Measurements from ENCODE around the gene MTRR. TPM values are rescaled to one million over a fixed set of nuclear protein-coding genes. Genes with fewer than 3 reads are reported as not detected.

Gene MTRR
- polyA plus RNA-seq, 1 of the 3 experiments (the other 2 are of a cell fraction) = 18.4 TPM

DNA sequence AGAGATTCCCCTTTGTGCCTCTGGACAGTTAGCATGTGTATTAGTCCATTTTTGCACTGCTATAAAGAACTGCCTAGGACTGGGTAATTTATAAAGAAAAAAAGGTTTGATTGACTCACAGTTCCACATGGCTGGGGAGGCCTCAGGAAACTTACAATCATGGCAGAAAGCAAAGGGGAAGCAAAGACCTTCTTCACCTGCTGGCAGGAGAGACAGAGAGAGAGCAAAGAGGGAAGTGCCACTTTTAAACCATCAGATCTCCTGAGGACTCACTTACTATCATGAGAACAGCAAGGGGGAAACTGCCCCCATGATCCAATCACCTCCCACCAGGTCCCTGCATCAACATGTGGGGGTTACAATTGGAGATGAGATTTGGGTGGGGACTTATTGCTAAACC is 24.0 kb upstream of the MTRR start:
- Histone ChIP-seq H3K9ac (no peak overlapping the region), H4K20me1 (ENCODE audit: insufficient read depth) (no peaks in the 10 kb centered on the region), H3K79me2 (ENCODE audit: insufficient read depth) (no peaks in the 10 kb centered on the region), H3K4me2 (no peak overlapping the region), H3F3A (replicated peaks; ENCODE audit: insufficient read depth) (no peaks in the 10 kb centered on the region), H3K4me1 (ENCODE audit: control insufficient read depth in 1 of 2, insufficient read depth in 2 of 2, low read depth in 1 of 2, low read length in 1 of 2) (peaks cover 0 to 5% of the 10 kb centered on the region in 2 experiments; a peak in 1 of 4 replicates), H2AFZ (ENCODE audit: low read depth) (no peak overlapping the region), H3K27ac (ENCODE audit: low read depth in 2 of 2, low read length in 1 of 2) (no peak overlapping the region), H3K27me3 (ENCODE audit: insufficient read depth) (peaks cover 34% of the 10 kb centered on the region), H3K4me3 (ENCODE audit: low read depth in 2 of 2, low read length in 1 of 2) (no peak overlapping the region), H3K9me2 (no peaks in the 10 kb centered on the region), H3K36me3 (replicated peaks in 1 of 2; ENCODE audit: control insufficient read depth in 1 of 2, insufficient read depth in 2 of 2, low read length in 1 of 2) (no peaks in the 10 kb centered on the region), H3K9me3 (no peaks in the 10 kb centered on the region)
- TF ChIP-seq RCOR1 (IDR thresholded peaks at IDR 0.05; ENCODE audit: low read length) (no peak), MXI1 (IDR thresholded peaks at IDR 0.05; ENCODE audit: low read depth, low read length) (no peak), TEAD4 (IDR thresholded peaks at IDR 0.05; ENCODE audit: borderline replicate concordance, insufficient read depth) (no peak), RFX5 (IDR thresholded peaks at IDR 0.05; ENCODE audit: low read length) (no peak), CHD2 (IDR thresholded peaks at IDR 0.05; ENCODE audit: low read length, partially characterized antibody) (no peak), EP300 (IDR thresholded peaks at IDR 0.05; ENCODE audit: borderline replicate concordance in 1 of 2, low read depth in 1 of 2, low read length in 1 of 2) (no peak), FOSL2 (IDR thresholded peaks at IDR 0.05; ENCODE audit: borderline replicate concordance, low read depth) (no peak), YY1 (IDR thresholded peaks at IDR 0.05; ENCODE audit: low read depth) (no peak), MEF2A (IDR thresholded peaks at IDR 0.05; ENCODE audit: borderline replicate concordance, low read depth) (no peak)
- TF ChIP-seq, protein P1, sequence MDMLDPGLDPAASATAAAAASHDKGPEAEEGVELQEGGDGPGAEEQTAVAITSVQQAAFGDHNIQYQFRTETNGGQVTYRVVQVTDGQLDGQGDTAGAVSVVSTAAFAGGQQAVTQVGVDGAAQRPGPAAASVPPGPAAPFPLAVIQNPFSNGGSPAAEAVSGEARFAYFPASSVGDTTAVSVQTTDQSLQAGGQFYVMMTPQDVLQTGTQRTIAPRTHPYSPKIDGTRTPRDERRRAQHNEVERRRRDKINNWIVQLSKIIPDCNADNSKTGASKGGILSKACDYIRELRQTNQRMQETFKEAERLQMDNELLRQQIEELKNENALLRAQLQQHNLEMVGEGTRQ (IDR thresholded peaks at IDR 0.05; ENCODE audit: borderline replicate concordance, low read depth, low read length) = no peak
- TF ChIP-seq, protein P2, sequence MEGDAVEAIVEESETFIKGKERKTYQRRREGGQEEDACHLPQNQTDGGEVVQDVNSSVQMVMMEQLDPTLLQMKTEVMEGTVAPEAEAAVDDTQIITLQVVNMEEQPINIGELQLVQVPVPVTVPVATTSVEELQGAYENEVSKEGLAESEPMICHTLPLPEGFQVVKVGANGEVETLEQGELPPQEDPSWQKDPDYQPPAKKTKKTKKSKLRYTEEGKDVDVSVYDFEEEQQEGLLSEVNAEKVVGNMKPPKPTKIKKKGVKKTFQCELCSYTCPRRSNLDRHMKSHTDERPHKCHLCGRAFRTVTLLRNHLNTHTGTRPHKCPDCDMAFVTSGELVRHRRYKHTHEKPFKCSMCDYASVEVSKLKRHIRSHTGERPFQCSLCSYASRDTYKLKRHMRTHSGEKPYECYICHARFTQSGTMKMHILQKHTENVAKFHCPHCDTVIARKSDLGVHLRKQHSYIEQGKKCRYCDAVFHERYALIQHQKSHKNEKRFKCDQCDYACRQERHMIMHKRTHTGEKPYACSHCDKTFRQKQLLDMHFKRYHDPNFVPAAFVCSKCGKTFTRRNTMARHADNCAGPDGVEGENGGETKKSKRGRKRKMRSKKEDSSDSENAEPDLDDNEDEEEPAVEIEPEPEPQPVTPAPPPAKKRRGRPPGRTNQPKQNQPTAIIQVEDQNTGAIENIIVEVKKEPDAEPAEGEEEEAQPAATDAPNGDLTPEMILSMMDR (IDR thresholded peaks at IDR 0.05) = no peak
- TF ChIP-seq, protein P3, sequence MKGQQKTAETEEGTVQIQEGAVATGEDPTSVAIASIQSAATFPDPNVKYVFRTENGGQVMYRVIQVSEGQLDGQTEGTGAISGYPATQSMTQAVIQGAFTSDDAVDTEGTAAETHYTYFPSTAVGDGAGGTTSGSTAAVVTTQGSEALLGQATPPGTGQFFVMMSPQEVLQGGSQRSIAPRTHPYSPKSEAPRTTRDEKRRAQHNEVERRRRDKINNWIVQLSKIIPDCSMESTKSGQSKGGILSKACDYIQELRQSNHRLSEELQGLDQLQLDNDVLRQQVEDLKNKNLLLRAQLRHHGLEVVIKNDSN (IDR thresholded peaks at IDR 0.05; ENCODE audit: borderline replicate concordance, low read depth) = no peak
- TF ChIP-seq, protein P4, sequence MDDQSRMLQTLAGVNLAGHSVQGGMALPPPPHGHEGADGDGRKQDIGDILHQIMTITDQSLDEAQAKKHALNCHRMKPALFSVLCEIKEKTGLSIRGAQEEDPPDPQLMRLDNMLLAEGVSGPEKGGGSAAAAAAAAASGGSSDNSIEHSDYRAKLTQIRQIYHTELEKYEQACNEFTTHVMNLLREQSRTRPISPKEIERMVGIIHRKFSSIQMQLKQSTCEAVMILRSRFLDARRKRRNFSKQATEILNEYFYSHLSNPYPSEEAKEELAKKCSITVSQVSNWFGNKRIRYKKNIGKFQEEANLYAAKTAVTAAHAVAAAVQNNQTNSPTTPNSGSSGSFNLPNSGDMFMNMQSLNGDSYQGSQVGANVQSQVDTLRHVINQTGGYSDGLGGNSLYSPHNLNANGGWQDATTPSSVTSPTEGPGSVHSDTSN (IDR thresholded peaks at IDR 0.05) = no peak
- ChIA-PET CTCF (interaction anchor here (1.3 to 5.5 kb wide), 3 partner anchors 12 to 17 kb away, joined by 4 to 24 read pairs (median 9); no protein-coding TSS in a partner anchor), POLR2A (no interaction called here)
- DNase-seq = no peak
